GM21528 (cell line): Measurements from ENCODE around the gene DHFR2.
A peak's percentile ranks its signal among the peaks of the same experiment; 100 is the strongest.
"Not testable (repeated sequence)": the region's sequence is repeated elsewhere in the genome, so short reads cannot be mapped to it uniquely, and the experiment has no call there.

ENCODE experiments used
- ATAC-seq: cut with Tn5 transposase; IDR thresholded peaks from one replicate; pipeline ENCODE4 v1.9.1; 2021; ENCODE audit warnings: mild to moderate bottlenecking, moderate library complexity; ENCODE audit not compliant: unreplicated experiment, low FRiP score

DHFR2 gene

GRCh38 chr3:94062513-94063404, at the start of gene DHFR2, which contains the start of gene NSUN3:
Gene DHFR2, minus strand, starts transcription at chr3:94062916. Its CDS starts 1,405 bp downstream, at chr3:94061511.
Gene NSUN3, plus strand, starts transcription at chr3:94063061. Its CDS starts 66 bp downstream, at chr3:94063127.
- peak; percentile 98 for ATAC-seq

GRCh38 chr3:94110854-94111253, 48.1 kb upstream of the DHFR2 start:
- no peak for ATAC-seq

- not testable (repeated sequence) for ATAC-seq
Observed at GRCh38 chr3:94110232-94110631, 47.5 kb upstream of the DHFR2 start.

GRCh38 chr3:94106268-94106667, 43.6 kb upstream of the DHFR2 start:
- ATAC-seq, result no peak

GRCh38 chr3:94101860-94102259, 39.1 kb upstream of the DHFR2 start:
- no peak for ATAC-seq

GRCh38 chr3:94099311-94099710, 36.6 kb upstream of the DHFR2 start:
- ATAC-seq, result no peak

- no peak for ATAC-seq
Observed at GRCh38 chr3:94098452-94098851, 35.7 kb upstream of the DHFR2 start.

- no peak for ATAC-seq
Observed at GRCh38 chr3:94095111-94095510, 32.4 kb upstream of the DHFR2 start.

GRCh38 chr3:94093151-94093550, 30.4 kb upstream of the DHFR2 start:
- ATAC-seq, result no peak

- no peak for ATAC-seq
Observed at GRCh38 chr3:94092086-94092485, 29.4 kb upstream of the DHFR2 start.

- no peak for ATAC-seq
Observed at GRCh38 chr3:94089126-94089525, 26.4 kb upstream of the DHFR2 start.

GRCh38 chr3:94083261-94083660, 20.5 kb upstream of the DHFR2 start:
- peak; percentile 87 for ATAC-seq

- no peak for ATAC-seq
Observed at GRCh38 chr3:94082391-94082937, 19.7 kb upstream of the DHFR2 start.

- no peak for ATAC-seq
Observed at GRCh38 chr3:94081884-94082283, 19.2 kb upstream of the DHFR2 start.

- not testable (repeated sequence) for ATAC-seq
Observed at GRCh38 chr3:94080552-94080951, 17.8 kb upstream of the DHFR2 start.

- no peak for ATAC-seq
Observed at GRCh38 chr3:94076055-94076454, 13.3 kb upstream of the DHFR2 start.

GRCh38 chr3:94071713-94072284, 9.1 kb upstream of the DHFR2 start:
- ATAC-seq, result peak; percentile 77

- peak; percentile 57 for ATAC-seq
Observed at GRCh38 chr3:94070341-94070911, 7.7 kb upstream of the DHFR2 start.

- ATAC-seq, result no peak
Observed at GRCh38 chr3:94069194-94069813, 6.6 kb upstream of the DHFR2 start.
